HG03066 (cell line): ENCODE results near the gene ROR2.
"Not testable (repeated sequence)": the region's sequence is repeated elsewhere in the genome, so short reads cannot be mapped to it uniquely, and the experiment has no call there.

Experiments
- ATAC-seq: cut with Tn5 transposase; IDR thresholded peaks from one replicate; pipeline ENCODE4 v1.9.1; 2021; ENCODE audit warnings: low read depth; ENCODE audit not compliant: unreplicated experiment

ROR2 gene

DNA sequence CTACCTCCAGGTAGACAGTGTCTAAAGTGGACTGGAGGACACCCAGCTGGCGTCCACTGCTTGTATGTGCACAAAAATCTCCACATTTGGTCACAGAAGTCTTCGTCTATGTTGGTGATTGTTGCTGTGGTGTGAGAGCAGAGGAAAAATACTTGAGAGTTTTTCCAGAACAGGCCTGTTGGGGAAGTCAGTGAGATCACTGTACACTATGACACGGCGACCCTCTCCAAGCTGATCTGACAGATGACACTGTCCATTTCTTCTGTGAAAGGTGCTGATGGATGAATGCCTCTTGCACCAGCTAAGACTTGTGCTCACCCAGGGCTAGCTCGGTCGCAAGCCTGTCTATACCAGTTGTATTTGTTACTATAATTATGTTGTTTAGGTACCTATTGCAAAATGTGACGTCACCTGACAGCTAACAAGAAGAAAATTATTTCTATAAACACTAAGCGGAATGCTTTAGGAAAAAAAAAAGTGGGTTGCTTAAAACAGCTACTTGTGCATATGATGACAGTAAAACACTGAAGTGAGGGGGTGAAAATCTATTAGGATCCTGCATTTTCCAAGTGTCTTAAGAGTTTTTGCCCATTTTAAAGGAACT is 142.3 kb downstream of the ROR2 start:
- no peak for ATAC-seq

DNA sequence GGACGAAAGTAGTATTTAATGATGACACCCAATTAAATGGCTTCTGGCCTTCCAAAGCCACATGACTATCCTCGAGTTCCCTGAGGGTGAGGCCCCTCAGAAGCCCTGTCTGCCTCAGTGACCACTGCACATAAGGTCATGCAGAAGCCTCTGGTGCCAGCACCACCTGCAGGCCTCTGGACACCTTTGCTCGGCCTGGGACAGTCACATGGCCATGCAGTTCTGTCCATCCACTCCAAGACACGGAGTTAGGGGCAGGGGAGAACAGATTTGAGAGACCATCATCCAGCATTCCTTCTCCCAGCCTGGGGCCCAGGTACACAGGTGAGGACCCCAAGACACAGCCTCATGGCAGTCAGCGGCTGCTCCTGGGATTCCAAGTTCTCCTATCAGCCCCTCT is 145.0 kb downstream of the ROR2 start:
- no peak for ATAC-seq

DNA sequence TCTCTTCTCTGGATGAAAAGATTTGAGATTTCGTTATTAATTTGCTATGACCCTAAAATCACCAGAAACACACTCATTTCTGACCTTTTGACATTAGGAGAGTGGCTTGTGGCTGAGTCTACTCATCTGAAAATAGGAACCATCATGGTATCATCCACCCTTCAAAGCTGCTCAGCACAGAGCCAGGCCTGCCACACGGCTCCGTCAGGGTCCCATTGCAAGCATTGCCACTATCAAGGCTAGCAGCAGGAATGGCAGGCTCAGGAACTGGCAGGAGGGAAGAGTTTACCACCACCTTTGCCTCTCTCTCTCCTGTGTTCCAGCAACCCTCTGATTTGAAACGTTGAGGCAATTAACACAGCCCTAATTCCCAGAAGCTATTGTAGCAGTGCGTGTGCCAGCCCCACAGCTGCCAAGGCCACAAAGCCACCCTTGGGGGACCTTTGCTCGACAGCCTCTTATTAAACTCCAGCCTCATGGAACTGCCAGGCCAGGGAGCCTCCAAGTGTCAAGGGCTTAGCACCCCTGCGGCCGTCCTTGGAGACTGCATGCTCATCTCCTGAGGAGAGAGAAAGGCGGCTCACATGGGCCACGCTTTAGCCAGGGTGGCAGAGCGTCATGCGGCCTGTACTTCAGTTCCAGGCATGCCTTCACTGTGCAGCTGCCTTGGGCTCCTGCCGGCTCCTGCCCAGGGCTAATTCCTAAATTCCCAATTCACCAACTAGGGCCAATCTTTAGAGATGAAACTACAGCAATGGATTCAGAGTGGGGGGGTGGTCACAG is 145.9 kb downstream of the ROR2 start:
- no peak for ATAC-seq

DNA sequence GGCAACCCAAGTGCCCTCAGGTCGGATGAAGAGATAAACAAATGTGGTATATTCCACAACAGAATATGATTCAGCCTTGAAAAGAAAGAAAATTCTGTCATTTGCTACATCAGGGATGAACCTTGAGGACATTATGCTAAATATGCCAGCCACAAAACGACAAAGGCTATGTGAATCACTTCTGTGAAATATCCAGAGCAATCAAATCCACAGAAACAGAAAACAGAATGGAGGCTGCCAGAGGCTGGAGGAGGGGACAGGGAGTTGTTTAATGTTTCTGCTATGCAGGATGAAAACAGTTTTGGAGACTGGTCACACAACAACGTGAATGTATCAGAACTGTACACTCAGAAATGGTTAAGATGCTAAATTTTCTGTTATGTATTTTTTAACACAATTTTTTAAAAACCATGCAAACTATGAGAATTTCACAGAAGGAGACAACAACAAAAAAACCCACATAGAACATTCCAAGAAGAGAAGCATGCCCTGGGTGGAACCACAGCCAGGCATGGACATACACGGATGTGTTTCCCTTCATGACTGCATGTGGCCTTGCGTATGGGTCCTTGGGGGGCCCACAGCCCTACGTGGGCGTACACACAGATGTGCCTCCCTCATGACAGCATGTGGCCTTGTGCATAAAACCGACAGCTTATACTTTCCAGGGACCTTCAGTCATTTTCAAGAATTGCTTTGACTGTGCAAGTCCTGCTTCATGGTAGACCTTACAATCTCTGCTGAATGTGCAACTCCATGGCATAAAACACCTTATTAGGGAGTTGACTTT is 146.7 kb downstream of the ROR2 start:
- no peak for ATAC-seq

DNA sequence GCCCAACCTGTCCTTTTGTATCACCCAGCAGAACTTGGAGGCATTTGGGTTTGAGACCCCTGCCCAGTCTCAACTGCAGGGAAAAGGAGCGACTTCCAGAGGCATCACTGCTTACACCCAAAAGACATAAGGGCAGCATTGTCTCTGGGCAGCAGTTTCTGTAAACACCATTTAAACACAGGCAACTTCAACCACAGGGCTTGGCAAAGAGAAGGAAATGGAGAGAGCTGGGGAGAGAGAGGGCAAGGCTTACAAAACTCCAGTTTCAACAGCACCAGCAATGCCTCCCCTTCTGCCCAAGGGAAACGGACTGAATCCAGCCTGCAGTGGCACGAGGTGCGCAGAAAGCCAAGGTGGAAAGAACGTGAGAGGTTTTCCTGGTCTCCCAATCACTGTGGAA is 147.6 kb downstream of the ROR2 start:
- no peak for ATAC-seq

DNA sequence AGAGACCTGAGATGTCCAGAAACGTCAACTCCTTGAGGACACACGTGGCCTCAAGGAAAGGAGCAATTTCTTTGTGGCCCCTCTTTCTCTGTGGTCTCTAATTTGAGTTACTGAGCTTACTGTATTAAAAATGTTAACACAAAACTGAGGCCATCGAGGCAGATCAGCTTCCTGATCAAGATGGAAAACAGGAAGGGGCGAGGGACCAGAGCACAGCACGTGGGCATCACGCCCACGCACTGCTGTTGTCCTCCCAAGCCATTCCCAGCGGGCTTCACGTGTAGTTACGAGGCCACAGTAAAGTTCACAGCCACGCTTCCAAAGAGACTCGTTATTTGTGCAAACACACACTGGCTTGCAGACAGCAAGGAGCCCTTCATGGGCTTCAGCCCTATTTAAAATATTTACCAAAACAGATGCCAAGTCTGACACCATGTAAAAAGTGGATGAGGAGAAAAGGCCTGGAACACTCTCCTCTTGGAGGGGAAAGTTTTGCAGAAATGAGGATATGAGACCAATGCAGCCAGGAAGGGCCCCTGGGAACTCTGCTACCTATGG is 149.5 kb downstream of the ROR2 start:
- ATAC-seq, result no peak

DNA sequence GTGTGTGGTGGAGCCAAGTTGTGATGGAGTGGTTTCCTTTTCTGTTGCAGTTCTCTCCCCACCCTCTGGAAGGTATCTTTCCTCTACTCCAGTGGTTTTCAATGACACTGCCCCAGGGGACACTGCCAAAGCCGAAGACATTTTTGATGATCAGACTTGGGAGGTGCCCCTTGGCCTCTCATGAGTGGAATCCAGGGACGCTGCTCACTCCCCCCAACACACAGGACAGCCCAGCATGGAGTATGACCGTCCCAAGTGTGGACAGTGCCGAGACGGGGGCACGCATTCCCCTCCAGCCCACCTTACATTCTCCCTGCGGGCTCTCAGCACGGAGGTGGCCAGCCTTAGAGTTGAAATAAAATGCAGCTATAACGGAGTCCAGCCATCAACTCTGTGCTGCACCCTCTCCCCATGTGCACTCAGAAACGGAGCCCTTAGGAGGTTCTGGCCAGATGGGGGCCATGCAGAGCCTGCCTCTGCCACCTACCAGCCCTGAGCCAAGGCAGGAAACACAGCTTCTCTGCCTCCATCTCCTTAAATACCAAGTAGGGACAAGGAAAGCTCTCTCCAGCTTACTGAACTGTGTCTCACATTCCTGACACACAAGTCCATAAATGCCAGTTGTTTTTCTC is 150.8 kb downstream of the ROR2 start:
- ATAC-seq, result no peak

DNA sequence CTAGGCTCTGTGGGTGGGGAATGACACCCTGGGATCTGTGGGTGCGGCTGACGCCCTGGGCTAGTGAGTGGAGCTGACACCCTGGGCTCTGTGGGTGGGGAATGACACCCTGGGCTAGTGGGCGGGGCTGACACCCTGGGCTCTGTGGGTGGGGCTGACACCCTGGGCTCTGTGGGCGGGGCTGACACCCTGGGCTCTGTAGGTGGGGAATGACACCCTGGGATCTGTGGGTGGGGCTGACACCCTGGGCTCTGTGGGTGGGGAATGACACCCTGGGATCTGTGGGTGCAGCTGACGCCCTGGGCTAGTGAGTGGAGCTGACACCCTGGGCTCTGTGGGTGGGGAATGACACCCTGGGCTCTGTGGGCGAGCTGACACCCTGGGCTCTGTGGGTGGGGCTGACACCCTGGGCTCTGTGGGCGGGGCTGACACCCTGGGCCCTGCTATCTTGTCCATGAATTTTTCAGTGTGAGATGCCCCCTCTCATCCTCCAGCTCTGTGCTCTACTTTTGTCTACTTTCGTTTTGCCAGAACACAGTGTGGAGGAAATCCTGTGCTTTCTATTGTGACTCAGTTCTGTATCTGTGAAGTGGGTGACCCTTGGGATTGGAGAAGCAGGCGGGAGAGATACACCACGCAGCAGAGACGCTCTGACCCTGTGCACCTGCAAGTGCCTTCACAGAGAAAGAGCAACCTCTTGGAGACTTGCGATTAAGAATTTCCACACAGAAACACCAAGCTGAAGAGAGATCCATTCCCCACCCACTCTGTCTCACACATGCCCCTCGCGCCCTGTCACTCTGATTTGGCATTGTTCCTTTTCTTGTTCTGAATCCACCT is 151.5 kb downstream of the ROR2 start:
- ATAC-seq, result not testable (repeated sequence)

DNA sequence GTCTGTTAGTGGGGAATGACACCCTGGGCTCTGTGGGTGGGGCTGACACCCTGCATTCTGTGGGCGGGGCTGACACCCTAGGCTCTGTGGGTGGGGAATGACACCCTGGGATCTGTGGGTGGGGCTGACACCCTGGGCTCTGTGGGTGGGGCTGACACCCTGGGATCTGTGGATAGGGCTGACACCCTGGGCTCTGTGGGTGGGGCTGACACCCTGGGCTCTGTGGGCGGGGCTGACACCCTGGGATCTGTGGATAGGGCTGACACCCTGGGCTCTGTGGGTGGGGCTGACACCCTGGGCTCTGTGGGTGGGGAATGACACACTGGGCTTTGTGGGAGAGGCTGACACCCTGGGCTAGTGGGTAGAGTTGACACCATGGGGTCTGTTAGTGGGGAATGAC is 152.5 kb downstream of the ROR2 start:
- ATAC-seq, result not testable (repeated sequence)

DNA sequence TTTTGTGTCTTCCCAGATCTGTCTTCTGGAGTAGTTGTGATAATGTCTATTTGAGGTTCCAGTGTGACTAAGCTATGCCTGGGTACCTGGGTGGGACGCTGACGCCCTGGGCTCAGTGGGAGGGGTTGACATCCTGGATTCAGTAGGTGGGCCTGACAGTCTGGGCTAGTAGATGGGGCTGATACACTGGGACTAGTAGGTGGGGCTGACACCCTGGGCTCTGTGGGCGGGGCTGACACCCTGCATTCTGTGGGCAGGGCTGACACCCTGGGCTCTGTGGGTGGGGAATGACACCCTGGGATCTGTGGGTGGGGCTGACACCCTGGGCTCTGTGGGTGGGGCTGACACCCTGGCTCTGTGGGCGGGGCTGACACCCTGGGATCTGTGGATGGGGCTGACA is 153.5 kb downstream of the ROR2 start:
- not testable (repeated sequence) for ATAC-seq

DNA sequence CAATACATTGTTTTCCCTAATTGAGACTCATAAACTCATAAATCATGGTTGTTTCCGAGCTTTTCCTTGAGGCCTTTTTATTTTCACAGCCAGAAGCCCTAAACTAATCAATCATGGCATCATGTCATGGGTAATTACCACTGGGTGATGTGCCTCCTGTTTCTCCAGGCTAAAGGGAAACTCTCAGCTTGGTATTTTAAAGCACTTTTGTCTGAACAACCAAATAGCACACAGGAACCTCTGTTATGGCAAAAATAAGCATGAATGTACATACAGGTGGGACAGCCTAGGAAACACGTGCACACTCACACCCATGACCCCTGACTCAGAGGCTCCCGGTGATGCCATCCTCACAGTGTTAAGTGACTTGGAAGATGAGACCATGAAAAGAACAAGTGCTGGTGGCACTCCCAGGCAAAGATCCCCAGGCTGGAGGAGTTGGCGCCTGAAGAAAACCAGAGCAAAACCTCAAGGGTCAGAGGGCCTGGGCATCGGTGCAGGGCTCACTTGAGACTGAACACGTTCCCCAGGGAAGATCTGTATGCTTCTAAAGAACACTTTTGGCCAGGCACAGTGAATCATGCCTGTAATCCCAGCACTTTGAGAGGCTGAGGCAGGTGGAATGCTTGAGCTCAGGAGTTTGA is 154.3 kb downstream of the ROR2 start:
- no peak for ATAC-seq

DNA sequence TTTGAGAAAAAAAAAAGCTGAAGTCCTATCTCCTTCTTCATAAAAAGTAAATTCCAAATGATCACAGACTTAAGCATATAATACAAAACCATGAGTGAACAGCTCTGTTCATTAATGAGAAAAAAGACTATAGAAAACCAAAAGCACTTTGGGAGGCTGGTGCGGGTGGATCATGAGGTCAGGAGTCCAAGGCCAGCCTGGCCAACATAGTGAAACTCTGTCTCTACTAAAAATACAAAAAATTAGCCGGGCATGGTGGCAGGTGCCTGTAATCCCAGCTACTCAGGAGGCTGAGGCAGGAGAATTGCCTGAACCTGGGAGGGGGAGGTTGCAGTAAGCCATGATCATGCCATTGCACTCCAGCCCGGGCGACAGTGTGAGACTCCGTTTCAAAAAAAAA is 156.7 kb downstream of the ROR2 start:
- ATAC-seq, result not testable (repeated sequence)

DNA sequence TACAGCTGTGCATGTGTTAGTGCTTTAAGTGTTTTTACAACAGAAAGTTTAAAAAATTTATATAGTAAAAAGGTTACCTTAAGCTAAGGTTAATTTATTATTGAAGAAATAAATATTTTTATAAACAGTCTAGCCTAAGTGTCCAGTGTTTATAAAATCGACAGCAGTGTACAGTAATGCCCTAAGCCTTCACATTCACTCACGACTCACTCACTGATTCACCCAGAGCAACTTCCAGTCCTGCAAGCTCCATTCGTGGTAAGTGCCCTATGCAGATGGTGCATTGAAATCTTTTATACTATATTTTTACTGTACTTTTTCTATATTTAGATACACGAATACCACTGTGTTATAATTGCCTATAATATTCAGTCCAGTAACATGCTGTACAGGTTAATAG is 159.1 kb downstream of the ROR2 start:
- no peak for ATAC-seq

DNA sequence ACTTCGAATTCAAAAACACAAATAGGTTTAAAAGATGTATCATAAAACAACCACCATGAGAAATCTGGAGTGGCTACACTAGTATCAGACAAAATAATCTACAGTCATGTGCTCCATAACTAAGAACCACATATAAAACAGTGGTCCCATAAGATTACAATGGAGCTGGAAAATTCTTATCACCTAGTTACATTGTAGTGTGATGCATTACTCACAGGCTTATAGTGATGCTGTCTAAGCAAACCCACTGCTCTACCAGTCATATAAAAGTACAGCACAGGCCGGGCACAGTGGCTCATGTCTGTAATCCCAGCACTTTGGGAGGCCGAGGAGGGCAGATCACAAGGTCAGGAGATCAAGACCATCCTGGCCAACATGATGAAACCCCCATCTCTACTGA is 160.1 kb downstream of the ROR2 start:
- ATAC-seq, result no peak

DNA sequence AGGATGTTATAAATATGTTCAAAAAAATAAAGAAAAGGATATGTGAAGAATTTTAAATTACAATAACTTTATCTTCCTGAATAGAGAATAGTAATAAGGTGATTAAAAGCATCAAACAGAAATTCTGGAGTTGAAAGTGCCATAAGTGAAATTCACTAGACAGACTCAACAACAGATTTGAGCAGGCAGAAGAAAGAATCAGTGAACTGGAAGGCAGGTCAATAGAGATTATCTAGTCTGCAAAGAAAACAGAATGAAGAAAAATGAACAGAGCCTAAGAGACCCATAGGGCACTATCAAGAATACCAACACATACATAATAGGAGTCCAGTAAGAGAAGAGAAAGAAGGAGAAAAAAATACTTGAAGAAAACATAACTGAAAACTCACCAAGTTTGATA is 162.1 kb downstream of the ROR2 start:
- ATAC-seq, result no peak

DNA sequence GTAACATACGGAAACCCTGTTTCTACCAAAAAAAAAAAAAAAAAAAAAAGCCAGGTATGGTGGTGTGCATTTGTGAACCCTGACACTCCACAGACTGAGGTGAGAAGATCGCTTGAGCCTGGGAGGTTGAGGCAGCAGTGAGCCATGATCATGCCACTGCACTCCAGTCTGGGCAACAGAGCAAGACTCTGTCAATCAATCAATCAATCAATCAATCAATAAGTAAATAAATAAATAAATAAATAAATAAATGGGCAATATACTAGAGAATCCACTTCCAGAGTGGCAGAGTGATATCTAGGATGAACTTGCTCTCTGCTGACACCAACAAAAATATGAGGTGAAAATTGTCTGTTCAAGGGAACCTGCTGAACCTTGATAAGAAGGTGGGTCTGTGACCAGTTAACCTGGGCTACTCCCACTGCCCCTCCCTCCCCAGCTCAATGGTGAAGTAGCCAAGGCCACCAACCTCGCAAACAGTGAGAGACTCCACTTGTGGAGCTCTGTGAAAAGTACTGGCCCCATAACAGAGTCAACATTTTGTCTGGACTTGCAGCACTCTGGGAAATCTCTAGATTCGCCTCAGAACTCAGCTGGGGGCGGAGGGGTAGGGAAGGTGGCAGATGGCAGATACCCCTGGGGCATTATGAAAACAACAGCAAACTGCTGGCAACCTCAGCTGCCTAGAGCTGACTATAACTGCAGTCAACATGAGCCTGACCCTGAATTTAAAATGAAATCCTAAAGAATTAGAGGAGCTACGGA is 163.7 kb downstream of the ROR2 start:
- ATAC-seq, result no peak

DNA sequence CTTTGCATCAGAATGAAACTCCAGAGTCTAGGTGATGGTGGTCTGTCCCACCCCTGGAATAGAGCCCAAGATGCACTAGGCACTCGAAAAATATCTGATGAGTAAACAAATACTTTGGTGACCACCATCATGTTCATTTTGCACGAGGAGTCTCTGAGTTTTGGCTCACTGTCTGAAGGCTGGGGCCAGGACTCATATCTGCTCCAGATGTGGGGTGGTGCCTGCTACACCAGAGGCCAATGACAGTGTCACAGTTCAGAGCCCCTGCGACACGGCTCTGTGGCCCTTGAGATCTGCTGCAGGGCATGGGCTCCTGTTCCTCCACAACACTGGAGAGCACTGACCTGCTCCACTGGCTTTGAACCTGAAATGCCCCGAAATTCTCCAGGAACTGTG is 164.6 kb downstream of the ROR2 start:
- ATAC-seq, result no peak

DNA sequence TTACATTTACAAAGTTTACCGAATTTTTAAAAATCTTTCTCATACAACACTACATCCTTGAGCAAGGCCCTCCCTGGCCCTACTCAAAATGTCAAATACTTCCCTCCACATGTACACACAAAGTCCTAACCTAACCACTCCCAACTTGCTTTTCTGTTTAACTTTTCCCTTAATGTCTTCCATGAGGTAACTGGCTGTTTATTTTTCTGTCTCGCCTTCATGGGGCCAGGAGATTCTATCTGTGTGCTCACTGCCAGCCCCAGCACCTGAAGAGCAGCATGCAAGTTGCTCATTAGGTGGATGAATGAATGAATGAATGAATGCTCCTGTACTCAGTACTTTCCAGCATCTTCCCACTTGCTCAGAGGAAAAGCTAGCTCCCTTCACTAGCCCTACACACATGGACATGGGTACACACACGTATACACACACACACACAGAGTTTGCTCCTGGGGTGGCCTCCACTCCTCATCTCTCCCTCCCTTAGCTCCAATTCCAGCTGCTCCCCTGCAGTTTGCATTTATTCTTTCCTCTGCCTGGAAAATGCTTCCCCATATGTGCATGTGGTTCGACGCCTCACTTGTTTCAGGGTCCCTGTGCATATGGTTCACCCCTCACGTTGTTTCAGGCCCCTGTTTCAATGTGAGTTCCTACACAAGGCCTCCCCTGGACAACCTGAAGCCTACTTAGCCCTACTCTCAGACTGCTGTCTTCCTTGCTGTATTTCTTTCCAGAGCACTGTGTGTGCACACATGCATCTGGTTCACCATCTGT is 165.2 kb downstream of the ROR2 start:
- ATAC-seq, result no peak
